Middle frontal gyrus (tissue), 1 donor: ENCODE results near the gene RNF113B.

ENCODE experiments used
- DNase-seq: peaks from one replicate; pipeline ENCODE4 v3.0.0-alpha.2; 2015; ENCODE audit warnings: low spot score; ENCODE audit errors: extremely low spot score

RNF113B gene

DNA sequence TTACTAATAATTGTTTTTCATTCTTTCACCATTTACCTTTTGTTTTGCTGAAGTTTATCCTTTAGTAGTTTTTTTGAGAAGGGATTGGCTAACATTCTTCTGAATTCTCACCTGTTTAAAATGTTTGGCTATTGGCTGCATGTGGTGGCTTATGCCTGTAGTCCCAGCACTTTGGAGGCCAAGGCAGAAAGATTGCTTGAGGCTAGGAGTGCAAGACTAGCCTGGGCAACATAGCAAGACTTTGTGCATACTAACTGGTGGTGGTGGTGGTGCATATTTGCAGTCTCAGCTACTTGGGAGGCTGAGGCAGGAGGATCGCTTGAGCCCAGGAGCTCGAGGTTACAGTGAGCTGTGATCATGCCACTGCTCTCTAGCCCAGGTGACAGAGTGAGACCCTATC lies 27.5 kb upstream of the RNF113B start:
- no peak for DNase-seq

GRCh38 chr13:98203646-98204326 lies 26.7 kb upstream of the RNF113B start:
- DNase-seq: no peak

DNA sequence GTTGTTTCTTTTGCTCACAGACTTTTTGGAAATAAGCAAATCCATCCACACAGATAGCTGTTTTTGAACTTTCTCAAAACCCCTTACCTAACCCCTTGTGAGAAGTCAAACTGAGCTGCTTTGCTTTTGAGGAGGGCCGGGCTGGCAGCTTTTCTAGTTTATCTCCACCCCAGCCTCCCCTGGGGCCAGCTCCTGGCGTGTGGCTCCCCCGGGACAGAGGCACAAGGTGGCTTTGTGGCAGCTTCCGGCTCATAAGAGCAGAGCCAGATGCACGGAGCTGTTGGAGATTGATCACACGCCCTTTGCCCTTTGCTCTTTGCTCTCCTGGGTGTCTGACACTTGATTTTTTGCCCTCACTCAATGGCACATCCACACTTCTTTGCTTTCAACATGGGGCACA lies 24.9 kb upstream of the RNF113B start:
- DNase-seq: no peak

DNA sequence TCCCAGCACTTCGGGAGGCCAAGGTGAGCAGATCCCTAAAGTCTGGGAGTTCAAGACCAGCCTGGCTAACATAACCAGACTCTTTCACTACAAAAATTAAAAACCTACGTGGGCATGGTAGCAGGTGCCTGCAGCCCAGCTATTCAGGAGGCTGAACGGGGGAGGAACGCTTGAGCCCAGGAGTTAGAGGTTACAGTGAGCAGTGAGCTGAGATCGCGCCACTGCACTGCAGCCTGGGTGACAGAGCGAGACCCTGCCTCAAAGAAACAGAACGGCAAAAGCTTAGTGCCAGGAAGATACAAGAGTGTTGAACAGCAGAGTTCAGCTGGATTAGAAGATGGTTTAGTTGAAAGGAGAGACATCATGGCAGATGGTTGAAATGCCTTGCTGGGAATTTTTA lies 24.1 kb upstream of the RNF113B start:
- no peak for DNase-seq

- no peak for DNase-seq
These were observed 23.3 kb upstream of the RNF113B start for GRCh38 chr13:98200211-98200878.

DNA sequence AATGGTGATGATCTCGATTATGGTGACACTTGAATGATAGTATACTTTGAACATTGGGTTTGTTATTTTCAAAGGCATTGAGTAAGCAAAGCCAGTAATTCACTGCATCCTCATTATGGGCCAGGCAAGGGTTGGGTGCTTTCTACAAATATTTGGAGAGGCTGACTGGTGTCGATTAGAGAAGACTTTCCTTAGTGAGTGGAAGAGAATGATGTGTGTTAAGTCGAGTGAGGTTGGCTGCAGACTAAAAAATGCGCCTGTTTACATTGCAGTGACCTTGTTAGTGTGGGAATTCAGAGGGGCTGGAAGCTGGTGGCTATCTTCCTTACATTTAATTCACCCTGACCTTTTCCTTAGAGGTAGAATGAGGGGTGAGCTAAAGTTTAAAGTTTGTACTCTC lies 22.4 kb upstream of the RNF113B start:
- DNase-seq: no peak

DNA sequence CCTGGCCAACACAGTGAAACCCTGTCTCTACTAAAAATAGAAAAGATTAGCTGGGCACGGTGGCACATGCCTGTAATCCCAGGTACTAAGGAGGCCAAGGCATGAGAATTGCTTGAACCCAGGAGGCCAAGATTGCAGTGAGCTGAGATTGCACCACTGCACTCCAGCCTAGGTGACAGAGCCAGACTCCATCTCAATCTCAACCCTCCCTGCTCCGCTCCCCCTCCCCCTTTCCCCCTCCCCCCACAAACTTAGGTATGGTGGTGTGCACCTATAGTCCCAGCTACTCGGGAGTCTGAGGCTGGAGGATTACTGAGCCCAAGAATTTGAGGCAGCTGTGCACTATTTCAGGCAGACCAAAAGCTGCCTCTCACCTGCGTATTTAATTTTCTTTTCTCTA lies 21.6 kb upstream of the RNF113B start:
- no peak for DNase-seq

GRCh38 chr13:98195054-98195791 lies 18.2 kb upstream of the RNF113B start:
- no peak for DNase-seq

DNA sequence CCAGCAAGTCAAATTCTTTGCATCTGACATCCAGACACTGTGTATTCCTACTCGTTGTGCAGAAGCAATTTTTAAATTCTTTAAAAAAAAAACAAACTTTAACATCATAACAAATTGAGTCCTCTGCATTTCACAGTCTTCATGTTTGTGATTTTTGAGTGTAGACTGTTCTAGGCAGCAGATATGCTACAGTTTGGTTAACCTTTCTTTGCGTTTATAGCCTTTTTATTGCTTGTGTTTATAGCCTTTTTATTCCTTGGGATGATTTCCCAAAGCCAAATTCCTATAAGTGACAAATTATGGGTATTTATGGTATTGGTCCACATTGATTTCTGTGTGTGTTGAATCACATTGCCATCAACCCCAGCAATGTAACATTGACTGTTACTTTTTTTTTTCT lies 14.9 kb upstream of the RNF113B start:
- no peak for DNase-seq

DNA sequence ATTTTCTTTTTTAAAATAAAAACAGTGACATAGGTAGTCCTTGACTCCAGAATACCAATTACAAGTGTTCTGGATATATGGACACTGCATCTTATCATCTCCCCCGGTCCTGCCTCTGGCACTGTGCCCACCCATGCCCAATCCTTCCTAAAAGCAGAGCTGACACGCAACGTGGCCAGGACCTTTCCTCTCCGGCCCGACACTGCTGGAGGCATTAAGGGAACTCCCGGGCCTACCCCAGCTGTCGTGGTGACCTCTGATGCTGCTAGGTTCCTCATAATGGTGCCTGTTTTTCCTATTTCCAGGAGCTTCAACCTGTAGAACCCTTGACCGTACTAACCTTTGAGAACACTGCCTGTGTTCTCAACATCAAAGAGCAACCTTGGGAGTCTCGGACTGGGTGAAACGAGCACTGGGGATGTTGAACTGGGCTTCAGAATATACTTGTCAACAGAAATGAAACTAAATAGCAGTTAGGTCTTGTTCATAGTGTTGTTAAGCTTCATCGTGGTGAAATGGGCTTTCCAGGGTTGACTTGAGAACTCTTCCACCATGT lies 13.9 kb upstream of the RNF113B start:
- DNase-seq: no peak

DNA sequence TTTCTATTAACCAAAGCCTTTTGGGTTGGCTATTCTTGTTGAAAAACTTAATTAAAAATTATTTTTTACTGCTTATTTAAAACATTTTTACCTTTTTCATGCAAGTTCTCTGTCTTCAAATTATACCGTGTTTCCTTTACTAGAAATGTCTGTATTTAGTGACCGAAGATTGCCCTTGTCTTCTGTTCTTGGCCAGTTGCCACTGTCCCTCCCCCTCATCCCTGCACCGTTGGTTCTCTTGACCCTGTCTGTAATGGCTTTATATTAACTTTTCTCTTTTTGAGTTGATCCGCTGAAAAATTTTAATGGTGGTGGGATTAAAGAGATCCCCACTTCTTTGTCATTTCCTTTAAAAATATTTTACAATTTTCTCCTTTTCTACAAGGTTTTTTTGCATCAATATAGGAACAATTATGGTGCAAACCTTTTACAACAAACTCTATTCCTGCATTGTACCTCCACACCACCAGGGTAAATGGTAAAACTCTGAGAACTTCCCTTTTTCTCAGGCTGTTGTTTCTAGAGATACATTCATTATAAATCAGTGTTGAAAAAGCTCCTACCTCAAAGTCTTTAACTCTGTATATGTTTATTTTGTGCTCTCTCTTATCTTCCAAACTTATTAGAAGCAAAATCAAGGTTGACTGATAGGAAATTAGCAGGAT lies 12.9 kb upstream of the RNF113B start:
- DNase-seq: no peak

- DNase-seq: no peak
These were observed 11.6 kb upstream of the RNF113B start for GRCh38 chr13:98188544-98189166.

GRCh38 chr13:98187965-98188261 lies 10.8 kb upstream of the RNF113B start:
- no peak for DNase-seq

- no peak for DNase-seq
These were observed 10.3 kb upstream of the RNF113B start for GRCh38 chr13:98187155-98187964.

DNA sequence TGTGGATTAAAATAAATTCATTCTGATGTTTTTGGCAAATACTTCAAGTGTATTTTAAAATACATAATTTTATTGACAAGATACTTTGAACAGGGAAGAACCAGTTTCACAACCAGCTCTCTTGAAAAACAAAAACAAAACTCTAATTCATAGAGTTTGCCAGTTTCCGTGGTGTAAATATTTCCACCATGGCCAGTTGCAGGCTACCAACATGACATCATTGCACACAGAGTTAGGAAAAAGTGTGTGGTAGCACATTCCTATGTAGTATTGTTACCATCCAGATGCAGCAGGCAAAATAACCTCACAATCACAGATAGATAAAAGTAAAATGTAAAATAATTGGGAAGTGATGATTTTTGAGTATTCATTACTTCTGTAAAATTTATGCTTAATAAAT lies 7.7 kb upstream of the RNF113B start:
- DNase-seq: no peak

GRCh38 chr13:98182589-98182988 lies 5.5 kb upstream of the RNF113B start:
- no peak for DNase-seq

DNA sequence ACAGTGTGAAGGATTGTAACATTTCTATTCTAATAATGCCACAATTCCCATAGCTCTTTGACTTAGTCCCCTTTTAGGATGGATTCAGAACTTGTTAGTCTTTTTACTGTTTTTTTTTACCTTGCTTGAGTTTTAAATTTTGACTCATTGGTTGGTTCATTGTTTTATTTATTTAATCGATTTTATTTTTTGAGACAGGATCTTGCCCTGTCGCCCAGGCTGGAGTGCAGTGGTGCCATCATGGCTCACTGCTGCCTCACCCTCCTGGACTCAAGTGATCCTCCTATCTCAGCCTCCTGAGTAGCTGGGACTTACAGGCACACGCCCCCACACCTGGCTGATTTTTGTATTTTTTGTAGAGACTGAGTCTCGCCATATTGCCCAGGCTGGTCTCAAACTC lies 5.1 kb upstream of the RNF113B start:
- no peak for DNase-seq

GRCh38 chr13:98181111-98181815 lies 4.2 kb upstream of the RNF113B start:
- no peak for DNase-seq

DNA sequence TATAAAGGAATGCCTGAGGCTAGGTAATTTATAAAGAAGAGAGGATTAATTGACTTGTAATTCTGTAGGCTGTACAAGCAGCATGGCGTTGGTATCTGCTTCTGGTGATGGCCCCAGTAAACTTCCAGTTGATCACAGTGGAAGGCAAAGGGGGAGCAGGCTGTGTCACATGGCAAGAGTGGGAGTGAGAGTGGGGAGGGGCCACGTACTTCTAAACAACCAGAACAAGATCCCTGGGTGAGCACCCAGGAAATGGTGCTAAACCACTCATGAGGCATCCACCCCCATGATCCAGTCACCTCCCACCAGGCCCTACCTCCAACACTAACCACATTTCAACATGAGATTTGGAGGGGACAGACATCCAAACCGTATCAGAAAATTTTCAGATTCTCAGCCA lies 3.0 kb upstream of the RNF113B start:
- DNase-seq: no peak

DNA sequence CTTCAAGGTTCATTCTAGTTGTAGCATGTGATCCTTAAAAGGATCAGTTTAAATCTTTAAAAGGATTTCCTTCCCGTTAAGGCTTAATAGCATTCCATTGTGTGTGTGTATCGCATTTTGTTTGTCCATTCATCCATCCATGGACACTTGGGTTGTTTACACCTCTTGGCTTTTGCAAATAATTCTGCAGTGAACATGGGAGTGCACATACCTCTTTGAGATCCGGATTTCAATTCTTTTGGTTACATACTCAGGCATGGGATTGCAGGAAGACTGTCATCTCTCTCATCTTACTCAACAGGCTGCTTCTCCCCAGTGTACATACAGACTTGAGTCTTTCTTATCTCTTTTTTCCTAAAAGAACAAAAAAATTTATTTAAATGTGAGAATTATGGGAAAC lies 1.2 kb downstream of the RNF113B start:
- no peak for DNase-seq
